GM23338 (cell line): ENCODE data around the gene GUCY1B1. TPM values are rescaled to one million over a fixed set of nuclear protein-coding genes. Genes with fewer than 3 reads are reported as not detected.

Experiments used
- ATAC-seq: fragments of 200-7000 bp; cut with Tn5 transposase; 3 replicates; pipeline ENCODE4 v1.9.1; 2020
- DNase-seq: peaks from one replicate; pipeline ENCODE4 v3.0.0-alpha.2; 2015; ENCODE audit warnings: low spot score
- H2AFZ ChIP-seq: fragments of 200-600 bp; sonication (generic); 2 replicates; pipeline ENCODE4 v1.8.0; 2016; ENCODE audit warnings: antibody characterized with exemption, mild to moderate bottlenecking, moderate library complexity
- H3F3A ChIP-seq: fragments of 200-600 bp; sonication (generic); replicated peaks from 2 replicates; pipeline ENCODE4 v1.8.0; 2017; ENCODE audit warnings: antibody characterized with exemption, mixed run types, low read depth
- H3K27ac ChIP-seq: fragments of 200-600 bp; sonication (generic); 2 replicates; pipeline ENCODE4 v1.6.1; 2016; ENCODE audit warnings: low read depth
- H3K27me3 ChIP-seq: fragments of 200-600 bp; sonication (generic); 2 replicates; pipeline ENCODE4 v1.8.0; 2016; ENCODE audit warnings: mild to moderate bottlenecking, mixed run types, moderate library complexity; ENCODE audit not compliant: insufficient read depth
- H3K36me3 ChIP-seq: fragments of 200-600 bp; sonication (generic); 2 replicates; pipeline ENCODE4 v1.8.0; 2016; ENCODE audit warnings: mild to moderate bottlenecking; ENCODE audit not compliant: insufficient read depth
- H3K4me1 ChIP-seq: fragments of 200-600 bp; sonication (generic); 2 replicates; pipeline ENCODE4 v1.8.0; 2016; ENCODE audit warnings: mild to moderate bottlenecking, moderate library complexity; ENCODE audit not compliant: insufficient read depth
- H3K4me2 ChIP-seq: fragments of 200-600 bp; sonication (generic); 2 replicates; pipeline ENCODE4 v1.7.1; 2017; ENCODE audit warnings: mixed run types
- H3K4me3 ChIP-seq: fragments of 200-600 bp; sonication (generic); 2 replicates; pipeline ENCODE4 v1.6.1; 2016; ENCODE audit warnings: mixed run types
- H3K79me2 ChIP-seq: fragments of 200-600 bp; sonication (generic); replicated peaks from 2 replicates; pipeline ENCODE4 v1.8.0; 2017; ENCODE audit warnings: mild to moderate bottlenecking; ENCODE audit not compliant: insufficient read depth
- H3K9me2 ChIP-seq: fragments of 200-600 bp; sonication (generic); 2 replicates; pipeline ENCODE4 v1.8.0; 2017; ENCODE audit not compliant: insufficient read depth
- H4K20me1 ChIP-seq: fragments of 200-600 bp; sonication (generic); replicated peaks from 2 replicates; pipeline ENCODE4 v1.8.0; 2017; ENCODE audit warnings: mild to moderate bottlenecking; ENCODE audit not compliant: insufficient read depth
- H3K27ac Mint-ChIP-seq: 2 replicates; pipeline ENCODE4 v1.8.0; 2020; ENCODE audit warnings: inconsistent platforms, mild to moderate bottlenecking, moderate library complexity, mixed read lengths
- H3K27me3 Mint-ChIP-seq: 3 replicates; pipeline ENCODE4 v1.8.0; 2022; ENCODE audit warnings: low read depth, mild to moderate bottlenecking, moderate library complexity, mixed read lengths, inconsistent platforms; ENCODE audit not compliant: insufficient read depth, poor library complexity
- H3K36me3 Mint-ChIP-seq: 3 replicates; pipeline ENCODE4 v1.8.0; 2021; ENCODE audit warnings: low read depth, mild to moderate bottlenecking, inconsistent platforms, moderate library complexity, mixed read lengths
- H3K4me1 Mint-ChIP-seq: 3 replicates; pipeline ENCODE4 v1.8.0; 2020; ENCODE audit warnings: mild to moderate bottlenecking, inconsistent platforms, mixed read lengths
- H3K4me3 Mint-ChIP-seq: 3 replicates; pipeline ENCODE4 v1.8.0; 2021; ENCODE audit warnings: moderate library complexity, mild to moderate bottlenecking, inconsistent platforms, mixed read lengths
- H3K9me3 Mint-ChIP-seq: 3 replicates; pipeline ENCODE4 v1.8.0; 2020; ENCODE audit warnings: moderate library complexity, mild to moderate bottlenecking, inconsistent platforms, mixed read lengths
- CREB1 ChIP-seq: fragments of 250-450 bp; sonication (Bioruptor Pico); IDR thresholded peaks from 2 replicates; pipeline ENCODE4 v1.5.0; 2020; ENCODE audit warnings: low read depth, mild to moderate bottlenecking, moderate library complexity
- EZH2 ChIP-seq: fragments of 200-600 bp; sonication (generic); IDR thresholded peaks from one replicate; pipeline ENCODE4 v1.8.0; 2017; ENCODE audit warnings: antibody characterized with exemption, mild to moderate bottlenecking, low read depth; ENCODE audit not compliant: unreplicated experiment
- JUNB ChIP-seq: IDR thresholded peaks from one replicate; pipeline ENCODE4 v1.6.1; 2016; ENCODE audit warnings: antibody characterized with exemption; ENCODE audit not compliant: unreplicated experiment
- NANOG ChIP-seq: IDR thresholded peaks from 2 replicates; pipeline ENCODE4 v1.6.1; 2016; ENCODE audit warnings: antibody characterized with exemption, borderline replicate concordance
- POLR2AphosphoS5 ChIP-seq: IDR thresholded peaks from 2 replicates; pipeline ENCODE4 v1.6.1; 2016; ENCODE audit warnings: antibody characterized with exemption, low read depth
- ZNF114 ChIP-seq: fragments of 250-450 bp; sonication (Bioruptor Pico); IDR thresholded peaks from 2 replicates; pipeline ENCODE4 v1.5.0; 2020; ENCODE audit warnings: mild to moderate bottlenecking, moderate library complexity
- ZNF331 ChIP-seq: fragments of 250-450 bp; sonication (Bioruptor Pico); IDR thresholded peaks from 2 replicates; pipeline ENCODE4 v1.5.0; 2020; ENCODE audit warnings: low read depth, mild to moderate bottlenecking, moderate library complexity
- polyA plus RNA-seq: library from polyadenylated mRNA; unstranded; fragments of >200 nt; fragmentation: Nextera tagmentation; extraction: Ambion mirVana; gene quantifications from 2 replicates; pipeline ENCODE4 v1.2.1, GENCODE V29; 2016
- total RNA-seq: library from RNA; depleted of rRNA; stranded (reverse); fragments of >200 nt; shearing (Covaris generic); gene quantifications from 2 replicates; pipeline ENCODE4 v1.2.3, GENCODE V29; 2014
- TF ChIP-seq, protein P1 (sequence below), 2 experiments: fragments of 200-600 bp in 1 of 2; sonication (generic) in 1 of 2; conservative IDR thresholded peaks; 2 replicates each; pipeline versions ENCODE4 v1.5.1 to v1.6.1; 2016 to 2017; ENCODE audit warnings: antibody characterized with exemption in 2 of 2, low read depth in 2 of 2, mild to moderate bottlenecking in 2 of 2, moderate library complexity in 1 of 2
- TF ChIP-seq, protein P2 (sequence below): fragments of 250-450 bp; sonication (Bioruptor Pico); IDR thresholded peaks from 2 replicates; pipeline ENCODE4 v1.5.0; 2020; ENCODE audit warnings: mild to moderate bottlenecking, moderate library complexity

GUCY1B1 gene
- total and polyA plus RNA-seq, 2 experiments from 2014 or later = 2.6 to 4.3 TPM

DNA sequence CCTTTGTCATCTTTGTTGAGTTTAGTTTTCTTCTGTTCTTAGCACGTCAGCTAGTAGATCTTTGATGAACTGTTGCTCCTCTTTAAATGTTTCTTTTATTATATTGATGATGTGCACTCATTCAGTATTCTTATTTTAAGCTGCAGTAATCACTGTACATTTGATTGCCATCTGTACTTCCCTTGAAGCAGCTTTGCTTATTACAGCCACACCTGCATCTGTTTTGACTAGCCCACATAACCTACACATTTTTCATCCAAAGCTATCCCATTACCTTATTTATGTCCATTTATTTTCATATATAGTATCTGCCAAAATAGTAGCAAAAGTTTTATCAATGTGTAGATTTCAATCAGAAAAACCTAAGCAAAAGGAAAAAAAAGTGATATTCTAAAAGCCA, 23.9 kb upstream of the GUCY1B1 start (continued):
- TF ChIP-seq EZH2 = no peak
- TF ChIP-seq ZNF114 (CRISPR knock-in tag) = no peak
- TF ChIP-seq ZNF331 (CRISPR knock-in tag) = no peak
- TF ChIP-seq POLR2AphosphoS5 = no peak

DNA sequence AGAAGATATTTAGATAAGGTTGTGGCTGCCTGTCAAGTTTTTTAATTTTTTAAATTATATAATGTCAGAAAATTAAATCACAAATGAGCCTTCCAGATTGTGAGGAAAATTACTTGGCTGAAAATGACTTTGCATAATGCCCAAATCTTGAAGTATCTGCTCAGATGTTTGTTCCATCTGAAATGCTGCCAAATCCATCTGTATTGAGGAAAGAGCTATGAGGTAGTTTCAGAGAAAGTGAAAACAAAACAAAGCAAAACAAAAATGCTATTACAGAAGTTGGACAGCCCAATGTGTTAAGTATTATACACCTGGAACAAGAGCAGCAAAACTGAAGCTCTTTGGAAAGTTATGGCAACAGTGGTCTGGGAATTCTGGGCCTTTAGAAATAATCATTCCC, 23.3 kb upstream of the GUCY1B1 start:
- Histone ChIP-seq H2AFZ (no peak overlapping the region), H3F3A (no peaks in the 10 kb centered on the region), H3K36me3 (no peaks in the 10 kb centered on the region), H3K79me2 (no peaks in the 10 kb centered on the region), H3K9me2 (peaks cover 7% of the 10 kb centered on the region), H3K4me3 (no peak overlapping the region), H4K20me1 (no peaks in the 10 kb centered on the region), H3K4me1 (no peaks in the 10 kb centered on the region), H3K27me3 (no peaks in the 10 kb centered on the region), H3K27ac (no peak overlapping the region), H3K4me2 (no peak overlapping the region)
- Mint-ChIP-seq H3K27me3 (no peaks in the 10 kb centered on the region), H3K9me3 (no peaks in the 10 kb centered on the region), H3K4me1 (no peaks in the 10 kb centered on the region), H3K36me3 (no peaks in the 10 kb centered on the region), H3K27ac (no peak overlapping the region), H3K4me3 (no peak overlapping the region)
- no peak for ATAC-seq
- TF ChIP-seq JUNB (no peak), ZNF114 (CRISPR knock-in tag) (no peak), EZH2 (no peak), ZNF331 (CRISPR knock-in tag) (no peak), CREB1 (CRISPR knock-in tag) (no peak), NANOG (no peak)
- TF ChIP-seq, protein P1, sequence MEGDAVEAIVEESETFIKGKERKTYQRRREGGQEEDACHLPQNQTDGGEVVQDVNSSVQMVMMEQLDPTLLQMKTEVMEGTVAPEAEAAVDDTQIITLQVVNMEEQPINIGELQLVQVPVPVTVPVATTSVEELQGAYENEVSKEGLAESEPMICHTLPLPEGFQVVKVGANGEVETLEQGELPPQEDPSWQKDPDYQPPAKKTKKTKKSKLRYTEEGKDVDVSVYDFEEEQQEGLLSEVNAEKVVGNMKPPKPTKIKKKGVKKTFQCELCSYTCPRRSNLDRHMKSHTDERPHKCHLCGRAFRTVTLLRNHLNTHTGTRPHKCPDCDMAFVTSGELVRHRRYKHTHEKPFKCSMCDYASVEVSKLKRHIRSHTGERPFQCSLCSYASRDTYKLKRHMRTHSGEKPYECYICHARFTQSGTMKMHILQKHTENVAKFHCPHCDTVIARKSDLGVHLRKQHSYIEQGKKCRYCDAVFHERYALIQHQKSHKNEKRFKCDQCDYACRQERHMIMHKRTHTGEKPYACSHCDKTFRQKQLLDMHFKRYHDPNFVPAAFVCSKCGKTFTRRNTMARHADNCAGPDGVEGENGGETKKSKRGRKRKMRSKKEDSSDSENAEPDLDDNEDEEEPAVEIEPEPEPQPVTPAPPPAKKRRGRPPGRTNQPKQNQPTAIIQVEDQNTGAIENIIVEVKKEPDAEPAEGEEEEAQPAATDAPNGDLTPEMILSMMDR (conservative IDR thresholded peaks at IDR 0.05; ENCODE audit: low read depth in 2 of 2) = no peak
- TF ChIP-seq, protein P2, sequence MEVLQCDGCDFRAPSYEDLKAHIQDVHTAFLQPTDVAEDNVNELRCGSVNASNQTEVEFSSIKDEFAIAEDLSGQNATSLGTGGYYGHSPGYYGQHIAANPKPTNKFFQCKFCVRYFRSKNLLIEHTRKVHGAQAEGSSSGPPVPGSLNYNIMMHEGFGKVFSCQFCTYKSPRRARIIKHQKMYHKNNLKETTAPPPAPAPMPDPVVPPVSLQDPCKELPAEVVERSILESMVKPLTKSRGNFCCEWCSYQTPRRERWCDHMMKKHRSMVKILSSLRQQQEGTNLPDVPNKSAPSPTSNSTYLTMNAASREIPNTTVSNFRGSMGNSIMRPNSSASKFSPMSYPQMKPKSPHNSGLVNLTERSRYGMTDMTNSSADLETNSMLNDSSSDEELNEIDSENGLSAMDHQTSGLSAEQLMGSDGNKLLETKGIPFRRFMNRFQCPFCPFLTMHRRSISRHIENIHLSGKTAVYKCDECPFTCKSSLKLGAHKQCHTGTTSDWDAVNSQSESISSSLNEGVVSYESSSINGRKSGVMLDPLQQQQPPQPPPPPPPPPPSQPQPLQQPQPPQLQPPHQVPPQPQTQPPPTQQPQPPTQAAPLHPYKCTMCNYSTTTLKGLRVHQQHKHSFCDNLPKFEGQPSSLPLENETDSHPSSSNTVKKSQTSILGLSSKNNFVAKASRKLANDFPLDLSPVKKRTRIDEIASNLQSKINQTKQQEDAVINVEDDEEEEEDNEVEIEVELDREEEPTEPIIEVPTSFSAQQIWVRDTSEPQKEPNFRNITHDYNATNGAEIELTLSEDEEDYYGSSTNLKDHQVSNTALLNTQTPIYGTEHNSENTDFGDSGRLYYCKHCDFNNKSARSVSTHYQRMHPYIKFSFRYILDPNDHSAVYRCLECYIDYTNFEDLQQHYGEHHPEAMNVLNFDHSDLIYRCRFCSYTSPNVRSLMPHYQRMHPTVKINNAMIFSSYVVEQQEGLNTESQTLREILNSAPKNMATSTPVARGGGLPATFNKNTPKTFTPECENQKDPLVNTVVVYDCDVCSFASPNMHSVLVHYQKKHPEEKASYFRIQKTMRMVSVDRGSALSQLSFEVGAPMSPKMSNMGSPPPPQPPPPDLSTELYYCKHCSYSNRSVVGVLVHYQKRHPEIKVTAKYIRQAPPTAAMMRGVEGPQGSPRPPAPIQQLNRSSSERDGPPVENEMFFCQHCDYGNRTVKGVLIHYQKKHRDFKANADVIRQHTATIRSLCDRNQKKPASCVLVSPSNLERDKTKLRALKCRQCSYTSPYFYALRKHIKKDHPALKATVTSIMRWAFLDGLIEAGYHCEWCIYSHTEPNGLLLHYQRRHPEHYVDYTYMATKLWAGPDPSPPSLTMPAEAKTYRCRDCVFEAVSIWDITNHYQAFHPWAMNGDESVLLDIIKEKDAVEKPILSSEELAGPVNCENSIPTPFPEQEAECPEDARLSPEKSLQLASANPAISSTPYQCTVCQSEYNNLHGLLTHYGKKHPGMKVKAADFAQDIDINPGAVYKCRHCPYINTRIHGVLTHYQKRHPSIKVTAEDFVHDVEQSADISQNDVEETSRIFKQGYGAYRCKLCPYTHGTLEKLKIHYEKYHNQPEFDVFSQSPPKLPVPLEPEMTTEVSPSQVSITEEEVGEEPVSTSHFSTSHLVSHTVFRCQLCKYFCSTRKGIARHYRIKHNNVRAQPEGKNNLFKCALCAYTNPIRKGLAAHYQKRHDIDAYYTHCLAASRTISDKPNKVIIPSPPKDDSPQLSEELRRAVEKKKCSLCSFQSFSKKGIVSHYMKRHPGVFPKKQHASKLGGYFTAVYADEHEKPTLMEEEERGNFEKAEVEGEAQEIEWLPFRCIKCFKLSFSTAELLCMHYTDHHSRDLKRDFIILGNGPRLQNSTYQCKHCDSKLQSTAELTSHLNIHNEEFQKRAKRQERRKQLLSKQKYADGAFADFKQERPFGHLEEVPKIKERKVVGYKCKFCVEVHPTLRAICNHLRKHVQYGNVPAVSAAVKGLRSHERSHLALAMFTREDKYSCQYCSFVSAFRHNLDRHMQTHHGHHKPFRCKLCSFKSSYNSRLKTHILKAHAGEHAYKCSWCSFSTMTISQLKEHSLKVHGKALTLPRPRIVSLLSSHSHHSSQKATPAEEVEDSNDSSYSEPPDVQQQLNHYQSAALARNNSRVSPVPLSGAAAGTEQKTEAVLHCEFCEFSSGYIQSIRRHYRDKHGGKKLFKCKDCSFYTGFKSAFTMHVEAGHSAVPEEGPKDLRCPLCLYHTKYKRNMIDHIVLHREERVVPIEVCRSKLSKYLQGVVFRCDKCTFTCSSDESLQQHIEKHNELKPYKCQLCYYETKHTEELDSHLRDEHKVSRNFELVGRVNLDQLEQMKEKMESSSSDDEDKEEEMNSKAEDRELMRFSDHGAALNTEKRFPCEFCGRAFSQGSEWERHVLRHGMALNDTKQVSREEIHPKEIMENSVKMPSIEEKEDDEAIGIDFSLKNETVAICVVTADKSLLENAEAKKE = no peak
- no peak for DNase-seq
